ENCODE measurements around the gene AJUBA.

Gene AJUBA

DNA sequence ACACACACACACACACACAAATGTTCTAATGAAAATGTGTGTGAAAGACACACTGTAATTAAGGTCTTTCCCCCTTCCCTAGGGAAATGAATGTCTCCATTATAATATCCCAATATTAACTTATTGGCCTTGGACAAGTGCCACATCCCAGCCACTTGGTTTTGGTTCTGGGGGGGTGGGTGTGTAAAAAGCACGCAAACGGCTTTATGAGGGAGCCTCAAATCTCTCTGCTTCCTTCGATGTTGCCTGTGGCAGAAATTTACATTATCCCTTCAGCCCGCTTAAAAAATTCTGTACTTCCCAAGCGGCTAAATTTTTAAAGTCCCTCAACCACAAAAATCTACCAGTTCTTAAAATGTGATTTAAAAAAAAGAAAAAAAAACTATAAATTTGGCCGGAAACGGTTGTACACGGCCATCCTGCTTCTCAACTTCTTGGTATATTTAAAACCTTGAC is 27.2 kb upstream of the AJUBA start:
- Histone ChIP-seq H3K9me3 (ENCODE audit: insufficient read depth, low read length, severe bottlenecking) (no peaks in the 10 kb centered on the region), H4K20me1 (ENCODE audit: insufficient read depth, low read length) (no peaks in the 10 kb centered on the region), H3K79me2 (ENCODE audit: insufficient read depth, low read length) (peaks cover 29% of the 10 kb centered on the region), H2AFZ (ENCODE audit: low read depth, low read length) (peak overlapping the region; percentile 72), H3K36me3 (ENCODE audit: insufficient read depth, low read length) (no peaks in the 10 kb centered on the region), H3K27ac (ENCODE audit: low read length) (peak overlapping the region; percentile 100), H3K4me1 (ENCODE audit: insufficient read depth, low read length) (peaks cover 42% of the 10 kb centered on the region), H3K4me2 (ENCODE audit: insufficient read depth, low read length) (peak overlapping the region; percentile 72), H3K4me3 (ENCODE audit: low read depth in 1 of 2, low read length in 2 of 2) (peak overlapping the region; percentile 39 to 61; a peak in 3 of 4 replicates), H3K9ac (ENCODE audit: low read depth, low read length) (peak overlapping the region; percentile 72), H3K27me3 (ENCODE audit: insufficient read depth, low read length, poor library complexity) (no peaks in the 10 kb centered on the region)
- ATAC-seq (ENCODE audit: insufficient read depth, low read depth) (no peak), DNase-seq (peak; percentile 22)
- no peak for TF ChIP-seq EZH2 (IDR thresholded peaks at IDR 0.05; ENCODE audit: borderline replicate concordance, low read depth, low read length, severe bottlenecking)

DNA sequence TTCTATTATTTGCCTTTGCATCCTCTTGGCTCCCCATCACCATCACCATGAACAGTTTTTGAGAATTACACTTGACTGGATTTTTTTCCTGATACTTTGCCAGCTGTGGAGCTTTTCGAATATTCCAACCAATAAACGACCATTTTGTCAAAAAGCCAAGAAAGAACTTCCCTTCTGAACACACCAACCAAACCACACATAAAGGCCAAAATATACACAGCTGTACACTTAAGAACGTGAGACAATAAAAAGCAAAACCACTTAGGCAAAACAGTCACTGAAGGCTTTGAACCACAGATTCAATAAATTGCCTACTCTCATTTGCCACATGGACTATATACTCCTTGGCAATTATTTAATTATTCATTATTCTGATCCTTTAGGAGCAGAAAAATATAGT is 26.5 kb upstream of the AJUBA start:
- Histone ChIP-seq H3K27me3 (ENCODE audit: insufficient read depth, low read length, poor library complexity) (no peaks in the 10 kb centered on the region), H3K79me2 (ENCODE audit: insufficient read depth, low read length) (peaks cover 29% of the 10 kb centered on the region), H3K27ac (ENCODE audit: low read length) (peak overlapping the region; percentile 100), H3K4me3 (ENCODE audit: low read depth in 1 of 2, low read length in 2 of 2) (peak overlapping the region; percentile 39 to 61; a peak in 3 of 4 replicates), H3K4me1 (ENCODE audit: insufficient read depth, low read length) (peaks cover 42% of the 10 kb centered on the region), H3K9ac (ENCODE audit: low read depth, low read length) (peak overlapping the region; percentile 72), H3K36me3 (ENCODE audit: insufficient read depth, low read length) (no peaks in the 10 kb centered on the region), H3K4me2 (ENCODE audit: insufficient read depth, low read length) (peak overlapping the region; percentile 72), H3K9me3 (ENCODE audit: insufficient read depth, low read length, severe bottlenecking) (no peaks in the 10 kb centered on the region), H4K20me1 (ENCODE audit: insufficient read depth, low read length) (no peaks in the 10 kb centered on the region), H2AFZ (ENCODE audit: low read depth, low read length) (peak overlapping the region; percentile 9; the same call in 1 of the 2 replicates)
- TF ChIP-seq EZH2 (IDR thresholded peaks at IDR 0.05; ENCODE audit: borderline replicate concordance, low read depth, low read length, severe bottlenecking), result no peak
- TF ChIP-seq, protein P1, sequence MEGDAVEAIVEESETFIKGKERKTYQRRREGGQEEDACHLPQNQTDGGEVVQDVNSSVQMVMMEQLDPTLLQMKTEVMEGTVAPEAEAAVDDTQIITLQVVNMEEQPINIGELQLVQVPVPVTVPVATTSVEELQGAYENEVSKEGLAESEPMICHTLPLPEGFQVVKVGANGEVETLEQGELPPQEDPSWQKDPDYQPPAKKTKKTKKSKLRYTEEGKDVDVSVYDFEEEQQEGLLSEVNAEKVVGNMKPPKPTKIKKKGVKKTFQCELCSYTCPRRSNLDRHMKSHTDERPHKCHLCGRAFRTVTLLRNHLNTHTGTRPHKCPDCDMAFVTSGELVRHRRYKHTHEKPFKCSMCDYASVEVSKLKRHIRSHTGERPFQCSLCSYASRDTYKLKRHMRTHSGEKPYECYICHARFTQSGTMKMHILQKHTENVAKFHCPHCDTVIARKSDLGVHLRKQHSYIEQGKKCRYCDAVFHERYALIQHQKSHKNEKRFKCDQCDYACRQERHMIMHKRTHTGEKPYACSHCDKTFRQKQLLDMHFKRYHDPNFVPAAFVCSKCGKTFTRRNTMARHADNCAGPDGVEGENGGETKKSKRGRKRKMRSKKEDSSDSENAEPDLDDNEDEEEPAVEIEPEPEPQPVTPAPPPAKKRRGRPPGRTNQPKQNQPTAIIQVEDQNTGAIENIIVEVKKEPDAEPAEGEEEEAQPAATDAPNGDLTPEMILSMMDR (IDR thresholded peaks at IDR 0.05; ENCODE audit: borderline replicate concordance, extremely low read depth, low read length, poor library complexity, severe bottlenecking), result no peak
- ATAC-seq (ENCODE audit: insufficient read depth, low read depth), result no peak
- no peak for DNase-seq

DNA sequence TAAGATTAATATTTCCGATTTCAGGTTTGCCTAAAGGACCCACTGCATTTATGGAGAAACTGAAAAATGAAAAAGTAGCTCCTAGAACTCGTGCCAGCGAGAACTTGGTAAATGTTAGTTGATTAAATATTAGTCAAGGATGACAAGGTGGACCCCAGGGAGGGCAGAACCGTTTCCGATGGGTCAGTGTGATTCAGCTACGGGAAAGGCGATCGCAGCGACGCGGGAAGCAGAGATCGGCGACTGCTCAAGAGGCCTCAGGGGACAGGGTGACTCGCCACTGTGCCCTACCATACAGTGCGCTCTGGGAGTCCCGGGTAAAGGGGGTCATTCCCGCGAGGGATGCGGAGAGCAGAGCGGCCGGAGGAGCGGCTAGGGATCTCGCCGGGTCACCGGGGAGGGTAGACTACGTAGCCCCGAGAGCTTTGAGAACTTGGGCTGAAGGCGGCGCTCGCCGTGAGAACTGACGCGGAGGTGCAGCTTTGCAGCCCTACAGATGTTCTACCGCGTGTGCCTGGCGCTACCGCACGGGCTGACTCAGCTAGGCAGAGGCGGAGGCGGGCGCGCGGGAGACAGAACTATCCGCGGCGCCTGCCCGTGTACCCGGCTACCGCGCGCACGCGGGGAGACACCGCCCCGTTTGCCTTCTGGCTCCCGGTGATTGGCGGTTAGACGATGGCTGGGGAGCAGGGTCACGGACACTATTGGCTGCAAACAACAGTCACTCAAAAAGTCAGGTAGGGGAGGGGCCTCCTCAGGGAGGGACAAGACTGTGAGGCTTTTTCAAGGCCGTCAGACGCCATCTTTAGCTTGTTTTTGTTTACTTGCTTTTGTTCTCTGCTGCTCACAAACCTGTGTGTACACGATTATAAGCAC is 24.4 kb upstream of the AJUBA start:
- no peaks in the 10 kb centered on the region for H4K20me1 ChIP-seq (ENCODE audit: insufficient read depth, low read length)
- H3K27me3 ChIP-seq (ENCODE audit: insufficient read depth, low read length, poor library complexity), result no peaks in the 10 kb centered on the region
- peak overlapping the region; percentile 100 for H3K27ac ChIP-seq (ENCODE audit: low read length)
- ATAC-seq (ENCODE audit: insufficient read depth, low read depth), result peak; percentile 95
- no peaks in the 10 kb centered on the region for H3K36me3 ChIP-seq (ENCODE audit: insufficient read depth, low read length)
- H3K9ac ChIP-seq (ENCODE audit: low read depth, low read length), result peak overlapping the region; percentile 72
- H3K4me1 ChIP-seq (ENCODE audit: insufficient read depth, low read length), result peaks cover 42% of the 10 kb centered on the region
- H2AFZ ChIP-seq (ENCODE audit: low read depth, low read length), result peak overlapping the region; percentile 96
- TF ChIP-seq, protein P1 (IDR thresholded peaks at IDR 0.05; ENCODE audit: borderline replicate concordance, extremely low read depth, low read length, poor library complexity, severe bottlenecking), result peak; percentile 49
- TF ChIP-seq EZH2 (IDR thresholded peaks at IDR 0.05; ENCODE audit: borderline replicate concordance, low read depth, low read length, severe bottlenecking), result no peak
- H3K4me3 ChIP-seq (ENCODE audit: low read depth in 1 of 2, low read length in 2 of 2), result peak overlapping the region; percentile 28 to 64
- peak; percentile 98 for DNase-seq
- H3K79me2 ChIP-seq (ENCODE audit: insufficient read depth, low read length), result peaks cover 29% of the 10 kb centered on the region
- H3K4me2 ChIP-seq (ENCODE audit: insufficient read depth, low read length), result peak overlapping the region; percentile 72
- no peaks in the 10 kb centered on the region for H3K9me3 ChIP-seq (ENCODE audit: insufficient read depth, low read length, severe bottlenecking)

DNA sequence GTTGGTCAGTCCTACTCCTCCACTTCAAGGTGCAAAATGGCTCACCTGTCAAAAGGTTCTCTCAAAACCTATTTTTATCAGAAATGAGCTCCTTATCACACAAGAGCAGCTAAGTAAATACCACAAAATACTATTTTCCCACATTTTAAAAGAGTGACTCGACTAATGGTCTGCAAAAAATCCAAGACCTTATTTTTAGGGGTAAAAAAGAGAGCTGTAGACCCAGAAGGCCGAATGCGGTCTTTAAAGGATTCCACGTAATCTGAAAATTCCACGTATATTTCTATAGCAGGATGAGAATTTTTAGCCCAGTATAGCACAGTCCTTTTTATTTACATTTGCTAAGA is 23.8 kb upstream of the AJUBA start:
- Histone ChIP-seq H3K4me2 (ENCODE audit: insufficient read depth, low read length) (peak overlapping the region; percentile 72), H3K27ac (ENCODE audit: low read length) (peak overlapping the region; percentile 100), H2AFZ (ENCODE audit: low read depth, low read length) (peak overlapping the region; percentile 81), H3K36me3 (ENCODE audit: insufficient read depth, low read length) (no peaks in the 10 kb centered on the region), H3K4me1 (ENCODE audit: insufficient read depth, low read length) (peaks cover 42% of the 10 kb centered on the region), H3K4me3 (ENCODE audit: low read depth in 1 of 2, low read length in 2 of 2) (peak overlapping the region; percentile 28 to 64; a peak in 3 of 4 replicates), H3K9ac (ENCODE audit: low read depth, low read length) (peak overlapping the region; percentile 72), H4K20me1 (ENCODE audit: insufficient read depth, low read length) (no peaks in the 10 kb centered on the region), H3K9me3 (ENCODE audit: insufficient read depth, low read length, severe bottlenecking) (no peaks in the 10 kb centered on the region), H3K79me2 (ENCODE audit: insufficient read depth, low read length) (peaks cover 29% of the 10 kb centered on the region), H3K27me3 (ENCODE audit: insufficient read depth, low read length, poor library complexity) (no peaks in the 10 kb centered on the region)
- ATAC-seq (ENCODE audit: insufficient read depth, low read depth), result no peak
- no peak for DNase-seq
- no peak for TF ChIP-seq EZH2 (IDR thresholded peaks at IDR 0.05; ENCODE audit: borderline replicate concordance, low read depth, low read length, severe bottlenecking)
- TF ChIP-seq, protein P1 (IDR thresholded peaks at IDR 0.05; ENCODE audit: borderline replicate concordance, extremely low read depth, low read length, poor library complexity, severe bottlenecking), result no peak
